Measurements from ENCODE around the gene KCNMA1.
"Not testable (repeated sequence)": the region's sequence is repeated elsewhere in the genome, so short reads cannot be mapped to it uniquely, and the experiment has no call there.

GRCh38 chr10:77589703-77590102 lies 47.9 kb downstream of the KCNMA1 start:
- not testable (repeated sequence) for TF ChIP-seq CTCF (conservative IDR thresholded peaks at IDR 0.05); EZH2 (IDR thresholded peaks at IDR 0.05; ENCODE audit: low read depth)

Measured in PC-9 (cell line).